AG10803 (cell line): ENCODE measurements around the gene SPSB4.

Source experiments
- DNase-seq: peaks from one replicate; pipeline ENCODE4 v3.0.0; 2010; ENCODE audit warnings: low read depth
- H3K4me3 ChIP-seq: 2 replicates; pipeline ENCODE4 v1.5.1; 2011; ENCODE audit warnings: mild to moderate bottlenecking, low read length, control low read depth
- TF ChIP-seq, protein P1 (sequence below): conservative IDR thresholded peaks from 2 replicates; pipeline ENCODE4 v1.5.1; 2011; ENCODE audit warnings: mild to moderate bottlenecking, low read length, control low read depth, inconsistent platforms

SPSB4 gene

DNA sequence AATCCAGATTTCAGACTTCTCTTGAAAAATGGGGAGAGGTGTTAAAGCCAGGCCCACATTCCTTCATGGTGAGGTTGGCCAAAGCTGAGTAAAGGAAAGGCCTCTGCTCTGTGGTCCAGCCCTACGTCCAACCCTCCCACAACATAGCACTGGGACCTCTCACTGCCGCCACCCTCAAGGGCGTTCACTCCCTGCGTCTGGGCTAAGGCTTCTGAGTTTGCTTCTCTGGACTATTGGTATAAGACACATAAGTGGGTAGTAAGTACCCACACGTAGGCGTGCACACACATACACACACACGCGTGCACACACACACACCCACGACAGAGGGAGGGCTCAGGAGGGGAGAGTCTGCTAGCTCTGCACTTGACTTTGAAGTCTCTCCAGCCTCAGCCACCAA is 100.3 kb downstream of the SPSB4 start:
- no peak overlapping the region for H3K4me3 ChIP-seq
- TF ChIP-seq, protein P1, sequence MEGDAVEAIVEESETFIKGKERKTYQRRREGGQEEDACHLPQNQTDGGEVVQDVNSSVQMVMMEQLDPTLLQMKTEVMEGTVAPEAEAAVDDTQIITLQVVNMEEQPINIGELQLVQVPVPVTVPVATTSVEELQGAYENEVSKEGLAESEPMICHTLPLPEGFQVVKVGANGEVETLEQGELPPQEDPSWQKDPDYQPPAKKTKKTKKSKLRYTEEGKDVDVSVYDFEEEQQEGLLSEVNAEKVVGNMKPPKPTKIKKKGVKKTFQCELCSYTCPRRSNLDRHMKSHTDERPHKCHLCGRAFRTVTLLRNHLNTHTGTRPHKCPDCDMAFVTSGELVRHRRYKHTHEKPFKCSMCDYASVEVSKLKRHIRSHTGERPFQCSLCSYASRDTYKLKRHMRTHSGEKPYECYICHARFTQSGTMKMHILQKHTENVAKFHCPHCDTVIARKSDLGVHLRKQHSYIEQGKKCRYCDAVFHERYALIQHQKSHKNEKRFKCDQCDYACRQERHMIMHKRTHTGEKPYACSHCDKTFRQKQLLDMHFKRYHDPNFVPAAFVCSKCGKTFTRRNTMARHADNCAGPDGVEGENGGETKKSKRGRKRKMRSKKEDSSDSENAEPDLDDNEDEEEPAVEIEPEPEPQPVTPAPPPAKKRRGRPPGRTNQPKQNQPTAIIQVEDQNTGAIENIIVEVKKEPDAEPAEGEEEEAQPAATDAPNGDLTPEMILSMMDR: no peak
- no peak for DNase-seq

DNA sequence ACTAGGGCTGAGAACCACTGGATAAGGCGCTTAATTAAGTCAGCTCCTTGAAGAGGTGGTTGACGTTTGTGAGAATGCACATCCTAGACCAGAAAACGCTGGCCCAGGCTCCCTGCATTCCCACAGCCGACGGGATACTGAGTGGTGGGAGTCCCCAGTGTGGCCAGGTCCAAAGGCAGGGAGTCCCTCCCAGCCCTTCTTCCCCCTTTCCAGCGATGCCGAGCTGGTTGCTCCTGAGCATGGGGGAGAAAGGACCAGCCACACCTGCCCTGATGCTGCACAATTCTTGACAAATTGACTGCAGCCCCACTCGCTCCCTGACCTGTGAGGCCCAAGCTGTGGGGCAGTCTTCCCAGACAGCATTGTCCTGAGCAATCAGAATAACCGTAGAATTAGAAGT is 101.0 kb downstream of the SPSB4 start:
- DNase-seq: no peak
- TF ChIP-seq, protein P1: no peak
- no peak overlapping the region for H3K4me3 ChIP-seq

DNA sequence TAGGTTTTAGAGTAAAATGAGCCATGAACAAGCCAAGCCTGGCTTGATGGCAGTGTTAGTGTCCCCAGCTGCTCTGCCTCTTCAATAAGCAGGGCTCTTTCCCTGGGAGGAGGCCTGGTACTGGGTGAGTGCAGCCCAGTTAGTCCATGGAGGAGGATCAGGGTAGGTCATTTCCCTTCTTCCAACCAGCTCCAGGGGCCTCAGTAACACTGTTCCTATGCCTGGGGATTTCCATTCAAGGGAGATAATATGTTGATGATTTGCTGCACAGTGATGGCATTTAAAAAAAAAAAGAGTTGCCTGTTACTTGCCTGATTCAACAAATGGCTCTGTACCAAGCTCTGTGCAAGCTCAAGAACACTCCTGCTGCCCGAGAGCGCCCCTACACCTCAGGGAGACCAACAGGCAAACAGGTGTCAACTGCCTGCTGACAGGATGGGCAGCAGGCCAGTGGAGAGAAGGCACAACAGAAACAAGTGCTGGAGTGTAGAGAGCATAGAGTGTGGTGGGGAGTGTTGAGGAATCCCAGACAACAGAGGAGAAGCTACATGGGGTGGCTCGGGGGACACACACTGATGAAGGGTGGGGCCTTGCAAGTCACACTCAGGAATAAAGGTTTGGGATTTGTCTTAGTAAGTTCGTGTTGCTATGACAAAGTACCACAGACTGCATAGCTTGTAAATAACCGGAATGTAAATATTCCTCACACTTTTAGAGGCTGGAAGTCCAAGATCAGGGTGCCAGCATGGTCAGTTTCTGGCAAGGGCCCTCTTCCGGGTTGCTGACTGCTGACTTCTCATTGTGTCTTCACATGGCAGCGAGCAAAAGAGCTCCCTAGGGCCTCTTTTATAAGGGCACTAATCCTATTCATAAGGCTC is 101.9 kb downstream of the SPSB4 start:
- DNase-seq: no peak
- TF ChIP-seq, protein P1: no peak
- H3K4me3 ChIP-seq: no peak overlapping the region

- TF ChIP-seq, protein P1: no peak
- DNase-seq: no peak
- H3K4me3 ChIP-seq: no peak overlapping the region
Measured at GRCh38 chr3:141153679-141153966, 102.5 kb downstream of the SPSB4 start.

GRCh38 chr3:141164852-141165251 is 113.7 kb downstream of the SPSB4 start:
- TF ChIP-seq, protein P1: no peak
- no peak for DNase-seq
- no peak overlapping the region for H3K4me3 ChIP-seq

DNA sequence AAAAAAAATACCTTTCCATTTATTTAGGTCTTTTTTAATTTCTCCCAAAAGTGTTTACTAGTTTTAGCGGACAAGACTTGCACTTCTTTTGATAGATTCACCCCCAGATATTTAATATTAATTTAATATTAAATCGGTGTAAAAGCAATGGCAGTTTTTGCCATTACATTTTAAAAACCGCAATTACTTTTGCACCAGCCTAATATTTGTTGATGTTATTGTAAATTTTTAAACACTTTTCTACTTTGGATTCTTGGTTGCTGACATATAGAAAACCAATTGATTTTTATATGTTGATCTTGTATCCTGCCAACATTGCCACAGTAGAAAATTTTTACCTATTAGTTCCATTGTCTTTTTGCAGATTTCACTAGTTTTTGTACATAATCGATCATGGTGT is 116.5 kb downstream of the SPSB4 start:
- no peak overlapping the region for H3K4me3 ChIP-seq
- TF ChIP-seq, protein P1: no peak
- no peak for DNase-seq

DNA sequence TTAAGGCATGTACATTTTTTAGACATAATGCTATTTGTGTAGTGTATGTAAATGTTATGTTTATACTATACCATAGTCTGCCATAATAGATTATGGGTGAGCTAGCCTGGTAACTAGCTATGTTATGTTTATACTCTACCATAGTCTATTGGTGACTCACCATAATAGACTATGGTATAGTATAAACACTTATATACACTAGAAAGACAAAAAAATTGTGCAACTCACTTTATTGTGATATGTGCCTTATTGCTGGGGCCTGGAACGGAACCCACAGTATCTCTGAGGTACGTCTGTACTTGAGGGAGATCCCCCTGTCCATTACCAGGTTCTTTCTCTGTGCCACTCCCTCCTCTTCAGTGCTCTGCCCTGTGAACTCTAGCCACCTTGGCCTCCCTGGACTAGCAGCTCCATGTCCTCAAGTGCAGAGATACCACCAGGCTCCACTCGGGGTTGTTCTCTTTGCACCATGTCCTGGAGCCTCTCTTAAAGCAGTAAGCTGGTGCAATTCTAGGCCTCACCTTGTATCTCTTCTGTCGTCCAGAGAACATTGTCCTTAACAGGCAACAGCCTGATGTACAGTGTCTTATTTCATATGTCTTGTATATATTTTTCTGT is 119.6 kb downstream of the SPSB4 start:
- TF ChIP-seq, protein P1: no peak
- H3K4me3 ChIP-seq: no peak overlapping the region
- no peak for DNase-seq
